AG09309 (cell line): ENCODE measurements around the gene FAM110A.

ENCODE experiments used
- DNase-seq: peaks from one replicate; pipeline ENCODE4 v3.0.0-alpha.2; 2010; ENCODE audit warnings: low read depth
- H3K4me3 ChIP-seq: 2 replicates; pipeline ENCODE4 v1.5.1; 2011; ENCODE audit warnings: mild to moderate bottlenecking, low read depth, low read length, moderate library complexity; ENCODE audit not compliant: control insufficient read depth
- CTCF ChIP-seq: IDR thresholded peaks from 2 replicates; pipeline ENCODE4 v1.5.1; 2011; ENCODE audit warnings: mild to moderate bottlenecking, low read depth, low read length, inconsistent platforms; ENCODE audit not compliant: insufficient read depth, control insufficient read depth; ENCODE audit errors: missing control alignments

FAM110A gene

DNA sequence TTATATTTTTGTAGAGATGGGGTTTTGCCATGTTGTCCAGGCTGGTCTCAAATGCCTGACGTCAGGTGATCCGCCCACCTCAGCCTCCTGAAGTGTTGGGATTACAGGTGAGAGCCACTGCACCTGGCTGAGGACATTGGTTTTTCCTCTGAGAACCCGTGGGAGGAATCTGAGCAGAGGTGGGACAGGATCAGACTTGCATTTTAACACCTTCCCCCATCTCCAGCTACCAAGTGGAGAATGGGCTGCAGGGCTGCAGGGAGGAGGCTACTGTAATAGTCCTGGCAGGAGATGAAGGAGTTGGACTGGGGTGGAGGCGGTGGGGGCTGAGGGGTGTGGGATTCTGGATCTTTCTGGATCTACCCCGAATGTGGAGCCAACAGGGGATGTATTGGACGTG, 24.5 kb downstream of the FAM110A start:
- H3K4me3 ChIP-seq, result no peak overlapping the region
- TF ChIP-seq CTCF, result no peak
- no peak for DNase-seq

DNA sequence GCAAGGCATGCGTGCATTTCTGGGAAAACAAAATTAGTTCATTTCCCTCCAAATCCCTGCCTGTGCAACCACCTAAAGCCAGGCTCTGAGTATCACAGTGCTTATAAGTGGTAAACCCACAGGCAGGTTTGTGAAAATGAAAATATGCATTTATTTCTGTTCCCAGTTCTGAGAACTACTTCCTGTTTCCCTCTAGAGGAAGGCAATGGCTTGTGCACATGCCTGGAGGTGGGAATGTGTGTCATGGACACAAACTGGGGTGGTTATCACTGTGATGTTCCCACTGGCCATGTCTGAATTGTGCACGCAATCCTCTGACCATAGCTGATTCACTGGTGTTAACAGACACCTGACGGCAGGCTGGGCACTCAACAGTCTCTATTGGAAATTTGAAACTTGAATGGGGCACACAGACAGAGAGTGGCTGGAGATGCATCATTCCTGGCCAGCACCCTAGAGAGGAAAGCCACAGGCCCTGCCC, 26.3 kb downstream of the FAM110A start:
- DNase-seq, result no peak
- no peak overlapping the region for H3K4me3 ChIP-seq
- peak; percentile 14 for TF ChIP-seq CTCF

DNA sequence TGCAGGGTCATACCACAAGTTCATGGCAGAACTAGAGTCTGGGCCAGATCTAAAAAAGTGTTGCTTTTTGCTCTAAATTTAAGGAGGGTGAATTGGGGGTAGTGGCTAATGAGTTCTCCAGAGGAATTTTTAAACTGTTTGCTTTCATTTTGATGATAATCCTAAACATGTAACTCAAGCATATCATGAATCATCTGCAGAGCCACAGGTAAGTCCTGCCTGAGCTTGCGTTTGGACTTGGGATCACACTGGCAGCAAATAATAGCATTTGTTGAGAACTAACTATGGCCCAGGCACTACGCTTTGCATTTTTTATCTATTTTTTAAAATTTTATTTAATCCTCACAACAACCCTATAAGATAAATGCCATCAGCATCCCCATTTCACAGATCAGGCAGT, 27.4 kb downstream of the FAM110A start:
- TF ChIP-seq CTCF, result no peak
- no peak for DNase-seq
- no peak overlapping the region for H3K4me3 ChIP-seq

DNA sequence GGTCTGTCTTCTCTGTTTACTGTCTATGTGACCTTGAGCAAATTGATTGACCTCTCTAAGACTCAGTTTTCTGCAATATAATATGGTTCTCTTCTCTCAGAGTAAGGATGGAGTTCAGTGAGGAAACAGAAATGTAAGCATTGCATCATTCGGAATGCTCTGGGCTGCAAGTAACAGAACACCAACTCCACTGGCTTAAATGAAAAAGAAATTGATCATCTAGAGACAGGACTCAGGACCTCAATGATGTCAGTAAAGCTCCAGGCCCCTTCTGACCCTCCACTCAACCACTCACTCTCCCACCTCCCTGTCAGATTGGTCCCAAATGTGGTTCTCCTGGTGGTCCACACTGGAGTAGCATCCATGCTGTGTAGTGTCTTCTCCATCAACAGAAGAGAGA, 31.9 kb downstream of the FAM110A start:
- DNase-seq, result no peak
- no peak overlapping the region for H3K4me3 ChIP-seq
- no peak for TF ChIP-seq CTCF

DNA sequence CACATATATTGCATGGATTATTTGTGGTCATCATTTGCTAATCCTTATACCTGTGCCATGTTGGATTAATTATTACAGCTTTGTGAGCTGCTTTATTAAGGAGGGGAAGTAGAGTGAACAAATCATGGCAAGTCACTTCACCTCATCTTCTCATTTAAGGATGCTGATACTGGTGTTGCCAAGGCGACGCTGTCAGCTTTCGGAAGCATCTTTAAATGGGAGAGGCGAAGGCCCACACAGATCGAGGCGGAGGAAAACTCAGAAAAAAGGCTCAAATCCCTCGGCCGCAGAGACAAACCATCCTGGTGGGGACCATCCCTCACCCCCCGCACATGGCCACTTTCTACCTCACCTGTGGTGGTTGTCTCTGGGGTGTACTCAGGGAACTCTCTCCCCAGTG, 34.8 kb downstream of the FAM110A start:
- no peak for DNase-seq

GRCh38 chr20:869606-870005, 36.1 kb downstream of the FAM110A start:
- no peak overlapping the region for H3K4me3 ChIP-seq
- no peak for TF ChIP-seq CTCF
- DNase-seq, result no peak

More for the DNA sequence above, 34.8 kb downstream of the FAM110A start:
- no peak overlapping the region for H3K4me3 ChIP-seq
- no peak for TF ChIP-seq CTCF

DNA sequence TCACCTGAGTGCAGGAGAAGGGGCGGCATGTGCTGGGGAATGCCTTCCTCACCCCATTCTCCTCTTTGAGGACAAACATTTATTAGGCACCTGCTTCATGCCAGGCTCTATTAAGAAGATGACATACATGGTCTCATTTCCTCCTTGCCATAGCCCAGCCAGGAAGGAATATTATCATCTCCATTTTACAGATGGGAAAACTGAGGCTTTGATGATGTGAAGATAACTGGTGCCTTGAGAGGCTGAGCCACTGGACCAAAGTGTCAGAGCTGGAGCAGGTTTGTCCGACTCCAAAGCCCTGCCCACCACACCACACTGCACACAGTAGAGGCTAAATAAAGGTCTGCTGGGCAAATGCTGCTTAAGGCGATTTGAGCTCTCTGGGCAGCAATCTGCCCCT, 37.2 kb downstream of the FAM110A start:
- DNase-seq, result no peak
- no peak for TF ChIP-seq CTCF
- no peak overlapping the region for H3K4me3 ChIP-seq
